ENCODE data around the gene PLEKHH3. TPM values are rescaled to one million over a fixed set of nuclear protein-coding genes. Genes with fewer than 3 reads are reported as not detected.

The PLEKHH3 gene
- total and polyA plus RNA-seq, 4 donors, result 4.2 to 10.3 (median 7.9) TPM

DNA sequence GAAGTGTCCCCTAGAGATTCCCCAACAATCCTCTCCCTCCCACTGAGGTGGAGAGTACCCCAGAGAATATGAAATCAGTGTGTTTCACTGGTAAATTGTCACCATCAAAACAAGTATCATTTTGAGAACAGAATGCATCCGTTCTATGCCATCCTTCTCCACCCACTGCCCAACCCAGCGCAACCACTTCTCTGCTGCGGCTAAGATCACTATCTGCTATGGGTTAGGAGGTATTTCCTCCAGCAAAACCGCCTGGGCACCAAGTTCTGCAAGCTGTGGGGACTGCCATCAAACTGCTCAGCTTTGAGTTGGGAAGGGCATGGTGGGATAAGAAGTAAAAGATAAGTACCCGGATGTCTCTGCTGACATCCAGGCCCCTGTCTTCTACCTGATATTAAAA is 29.9 kb upstream of the PLEKHH3 start:
- Histone ChIP-seq H3K27me3 (ENCODE audit: control insufficient read depth in 4 of 4, insufficient read depth in 4 of 4, low read length in 3 of 4) (no peaks in the 10 kb centered on the region), H3K4me3 (ENCODE audit: low read depth in 1 of 3, low read length in 3 of 3) (no peak overlapping the region), H3K4me1 (ENCODE audit: control insufficient read depth in 4 of 4, insufficient read depth in 4 of 4, low read length in 3 of 4) (no peaks in the 10 kb centered on the region), H3K27ac (ENCODE audit: low read depth in 1 of 2, low read length in 2 of 2) (no peak overlapping the region), H3K9me3 (ENCODE audit: control insufficient read depth in 4 of 4, low read length in 3 of 4) (no peaks in the 10 kb centered on the region), H3K36me3 (ENCODE audit: control insufficient read depth in 4 of 4, insufficient read depth in 3 of 4, low read depth in 1 of 4, low read length in 3 of 4) (peaks cover 8 to 79% (median 65%) of the 10 kb centered on the region in 4 donors), H3K9ac (ENCODE audit: low read depth in 1 of 2, low read length in 2 of 2) (no peak overlapping the region)
- no peak for DNase-seq (ENCODE audit: low spot score)
- WGBS, result 89% methylated on average over 5 of the region's 5 CpGs
- TF ChIP-seq FOXA1 (IDR thresholded peaks at IDR 0.05) (no peak), JUND (IDR thresholded peaks at IDR 0.05) (no peak), ATF3 (IDR thresholded peaks at IDR 0.05) (no peak), REST (IDR thresholded peaks at IDR 0.05) (no peak), HNF4A (conservative IDR thresholded peaks at IDR 0.05) (no peak), SP1 (IDR thresholded peaks at IDR 0.05) (no peak), RAD21 (IDR thresholded peaks at IDR 0.05) (no peak), CTCF (IDR thresholded peaks at IDR 0.05; ENCODE audit: low read depth, low read length, missing input control) (no peak), FOXA2 (IDR thresholded peaks at IDR 0.05) (no peak), RXRA (IDR thresholded peaks at IDR 0.05) (no peak), HNF4G (IDR thresholded peaks at IDR 0.05) (no peak)
- TF ChIP-seq, protein P1, sequence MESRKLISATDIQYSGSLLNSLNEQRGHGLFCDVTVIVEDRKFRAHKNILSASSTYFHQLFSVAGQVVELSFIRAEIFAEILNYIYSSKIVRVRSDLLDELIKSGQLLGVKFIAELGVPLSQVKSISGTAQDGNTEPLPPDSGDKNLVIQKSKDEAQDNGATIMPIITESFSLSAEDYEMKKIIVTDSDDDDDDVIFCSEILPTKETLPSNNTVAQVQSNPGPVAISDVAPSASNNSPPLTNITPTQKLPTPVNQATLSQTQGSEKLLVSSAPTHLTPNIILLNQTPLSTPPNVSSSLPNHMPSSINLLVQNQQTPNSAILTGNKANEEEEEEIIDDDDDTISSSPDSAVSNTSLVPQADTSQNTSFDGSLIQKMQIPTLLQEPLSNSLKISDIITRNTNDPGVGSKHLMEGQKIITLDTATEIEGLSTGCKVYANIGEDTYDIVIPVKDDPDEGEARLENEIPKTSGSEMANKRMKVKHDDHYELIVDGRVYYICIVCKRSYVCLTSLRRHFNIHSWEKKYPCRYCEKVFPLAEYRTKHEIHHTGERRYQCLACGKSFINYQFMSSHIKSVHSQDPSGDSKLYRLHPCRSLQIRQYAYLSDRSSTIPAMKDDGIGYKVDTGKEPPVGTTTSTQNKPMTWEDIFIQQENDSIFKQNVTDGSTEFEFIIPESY (IDR thresholded peaks at IDR 0.05), result no peak

- H3K36me3 ChIP-seq (ENCODE audit: control insufficient read depth in 4 of 4, insufficient read depth in 3 of 4, low read depth in 1 of 4, low read length in 3 of 4), result peaks cover 14 to 86% (median 59%) of the 10 kb centered on the region in 4 donors
- no peaks in the 10 kb centered on the region for H3K27me3 ChIP-seq (ENCODE audit: control insufficient read depth in 4 of 4, insufficient read depth in 4 of 4, low read length in 3 of 4)
- WGBS, result 85% methylated on average over 8 of the region's 8 CpGs
- no peak overlapping the region for H3K27ac ChIP-seq (ENCODE audit: low read depth in 1 of 2, low read length in 2 of 2)
- DNase-seq (ENCODE audit: low spot score), result no peak
- H3K9me3 ChIP-seq (ENCODE audit: control insufficient read depth in 4 of 4, low read length in 3 of 4), result no peaks in the 10 kb centered on the region
- no peak overlapping the region for H3K9ac ChIP-seq (ENCODE audit: low read depth in 1 of 2, low read length in 2 of 2)
- no peaks in the 10 kb centered on the region for H3K4me1 ChIP-seq (ENCODE audit: control insufficient read depth in 4 of 4, insufficient read depth in 4 of 4, low read length in 3 of 4)
- H3K4me3 ChIP-seq (ENCODE audit: low read depth in 1 of 3, low read length in 3 of 3), result no peak overlapping the region
- TF ChIP-seq RAD21 (IDR thresholded peaks at IDR 0.05), result no peak
- no peak for TF ChIP-seq CTCF (IDR thresholded peaks at IDR 0.05; ENCODE audit: low read depth, low read length, missing input control)
- TF ChIP-seq RXRA (IDR thresholded peaks at IDR 0.05), result no peak
- TF ChIP-seq HNF4A (conservative IDR thresholded peaks at IDR 0.05), result no peak
- TF ChIP-seq FOXA2 (IDR thresholded peaks at IDR 0.05), result no peak
- no peak for TF ChIP-seq NR2F2 (IDR thresholded peaks at IDR 0.05)
- no peak for TF ChIP-seq EGR1 (IDR thresholded peaks at IDR 0.05; ENCODE audit: low read depth in 2 of 2)
- TF ChIP-seq TAF1 (conservative IDR thresholded peaks at IDR 0.05), result no peak
- TF ChIP-seq, protein P1 (IDR thresholded peaks at IDR 0.05), result no peak
- no peak for TF ChIP-seq REST (IDR thresholded peaks at IDR 0.05)
Observed at GRCh38 chr17:42704837-42705494, 28.2 kb upstream of the PLEKHH3 start.
